Effector memory CD8-positive, alpha-beta T cell (primary cell): ENCODE data around the gene LRRC49.
"Not testable (repeated sequence)": the region's sequence is repeated elsewhere in the genome, so short reads cannot be mapped to it uniquely, and the experiment has no call there.

ENCODE experiments used
- ATAC-seq: fragments of 150-1000 bp; cut with Tn5 transposase; replicated peaks from 2 replicates; pipeline ENCODE4 v1.10.0; 2021; ENCODE audit warnings: mild to moderate bottlenecking, moderate library complexity
- DNase-seq, 3 experiments: peaks; one replicate each; pipeline ENCODE4 v3.0.0; 2021
- H3K27ac Mint-ChIP-seq, 2 donors: one replicate each; pipeline ENCODE4 v1.8.0; 2022; ENCODE audit warnings: mild to moderate bottlenecking in 2 of 2, mixed read lengths in 2 of 2, moderate library complexity in 2 of 2
- H3K27me3 Mint-ChIP-seq, 2 donors: one replicate each; pipeline ENCODE4 v1.8.0; 2022; ENCODE audit warnings: mixed read lengths in 2 of 2
- H3K36me3 Mint-ChIP-seq: one replicate; pipeline ENCODE4 v1.8.0; 2022; ENCODE audit warnings: mild to moderate bottlenecking, moderate library complexity, mixed read lengths; ENCODE audit not compliant: insufficient read depth
- H3K4me1 Mint-ChIP-seq, 2 donors: one replicate each; pipeline ENCODE4 v1.8.0; 2022; ENCODE audit warnings: low read depth in 2 of 2, mixed read lengths in 2 of 2
- H3K4me3 Mint-ChIP-seq, 2 donors: one replicate each; pipeline ENCODE4 v1.8.0; 2022; ENCODE audit warnings: mild to moderate bottlenecking in 2 of 2, mixed read lengths in 2 of 2, moderate library complexity in 2 of 2
- H3K9me3 Mint-ChIP-seq, 2 donors: one replicate each; pipeline ENCODE4 v1.8.0; 2022; ENCODE audit warnings: mixed read lengths in 2 of 2

LRRC49 gene

GRCh38 chr15:70917955-70918354, 25.3 kb downstream of the LRRC49 start:
- ATAC-seq = no peak

GRCh38 chr15:70920981-70921696, 28.5 kb downstream of the LRRC49 start:
- Mint-ChIP-seq H3K27me3 (peaks cover 26 to 50% of the 10 kb centered on the region in 2 donors), H3K36me3 (no peaks in the 10 kb centered on the region)

More at GRCh38 chr15:70917955-70918354, 25.3 kb downstream of the LRRC49 start:
- Mint-ChIP-seq H3K4me3 (no peak overlapping the region), H3K4me1 (no peaks in the 10 kb centered on the region), H3K9me3 (peaks cover 0 to 3% of the 10 kb centered on the region in 2 donors), H3K27ac (no peak overlapping the region), H3K27me3 (peaks cover 19 to 37% of the 10 kb centered on the region in 2 donors), H3K36me3 (no peaks in the 10 kb centered on the region)
- no peak for DNase-seq

GRCh38 chr15:70922119-70922518, 29.5 kb downstream of the LRRC49 start:
- peaks cover 0 to 3% of the 10 kb centered on the region in 2 donors for H3K9me3 Mint-ChIP-seq
- peaks cover 26 to 56% of the 10 kb centered on the region in 2 donors for H3K27me3 Mint-ChIP-seq
- H3K4me1 Mint-ChIP-seq = no peaks in the 10 kb centered on the region
- H3K27ac Mint-ChIP-seq = no peak overlapping the region
- H3K36me3 Mint-ChIP-seq = no peaks in the 10 kb centered on the region
- no peak for DNase-seq
- no peak for ATAC-seq
- H3K4me3 Mint-ChIP-seq = no peak overlapping the region

More at GRCh38 chr15:70920981-70921696, 28.5 kb downstream of the LRRC49 start:
- Mint-ChIP-seq H3K4me3 (no peak overlapping the region), H3K9me3 (peaks cover 0 to 3% of the 10 kb centered on the region in 2 donors), H3K27ac (no peak overlapping the region), H3K4me1 (no peaks in the 10 kb centered on the region)
- ATAC-seq = no peak
- DNase-seq = no peak

- no peak overlapping the region for H3K4me3 Mint-ChIP-seq
- no peaks in the 10 kb centered on the region for H3K4me1 Mint-ChIP-seq
- H3K27me3 Mint-ChIP-seq = peaks cover 26 to 57% of the 10 kb centered on the region in 2 donors
- H3K36me3 Mint-ChIP-seq = no peaks in the 10 kb centered on the region
- ATAC-seq (no peak), DNase-seq (no peak)
- peaks cover 0 to 3% of the 10 kb centered on the region in 2 donors for H3K9me3 Mint-ChIP-seq
- H3K27ac Mint-ChIP-seq = no peak overlapping the region
Observed at GRCh38 chr15:70923311-70924080, 30.9 kb downstream of the LRRC49 start.

GRCh38 chr15:70926914-70927313, 34.3 kb downstream of the LRRC49 start:
- not testable (repeated sequence) for H3K27ac Mint-ChIP-seq, H3K36me3 Mint-ChIP-seq, ATAC-seq, DNase-seq, H3K4me1 Mint-ChIP-seq, H3K9me3 Mint-ChIP-seq, H3K4me3 Mint-ChIP-seq
- H3K27me3 Mint-ChIP-seq = peaks cover 40 to 57% of the 10 kb centered on the region in 2 donors

GRCh38 chr15:70931821-70932220, 39.2 kb downstream of the LRRC49 start:
- no peaks in the 10 kb centered on the region for H3K36me3 Mint-ChIP-seq
- H3K27me3 Mint-ChIP-seq = peaks cover 31 to 52% of the 10 kb centered on the region in 2 donors
- no peaks in the 10 kb centered on the region for H3K9me3 Mint-ChIP-seq
- no peak for DNase-seq
- no peak overlapping the region for H3K4me3 Mint-ChIP-seq
- ATAC-seq = no peak
- no peaks in the 10 kb centered on the region for H3K4me1 Mint-ChIP-seq
- H3K27ac Mint-ChIP-seq = no peak overlapping the region

- no peak overlapping the region for H3K4me3 Mint-ChIP-seq
- ATAC-seq = no peak
Observed at GRCh38 chr15:70932397-70932796, 39.8 kb downstream of the LRRC49 start.

GRCh38 chr15:70933411-70933810, 40.8 kb downstream of the LRRC49 start:
- H3K36me3 Mint-ChIP-seq = no peaks in the 10 kb centered on the region
- H3K4me3 Mint-ChIP-seq = no peak overlapping the region
- H3K4me1 Mint-ChIP-seq = no peaks in the 10 kb centered on the region
- H3K27me3 Mint-ChIP-seq = peaks cover 31 to 44% of the 10 kb centered on the region in 2 donors
- no peak for ATAC-seq
- DNase-seq = no peak
- H3K27ac Mint-ChIP-seq = no peak overlapping the region
- H3K9me3 Mint-ChIP-seq = no peaks in the 10 kb centered on the region

More at GRCh38 chr15:70932397-70932796, 39.8 kb downstream of the LRRC49 start:
- Mint-ChIP-seq H3K27ac (no peak overlapping the region), H3K36me3 (no peaks in the 10 kb centered on the region), H3K27me3 (peaks cover 31 to 51% of the 10 kb centered on the region in 2 donors), H3K9me3 (no peaks in the 10 kb centered on the region), H3K4me1 (no peaks in the 10 kb centered on the region)
- DNase-seq = no peak

- no peak overlapping the region for H3K4me3 Mint-ChIP-seq
- no peak for DNase-seq
- peaks cover 14 to 24% of the 10 kb centered on the region in 2 donors for H3K27me3 Mint-ChIP-seq
- no peak for ATAC-seq
- no peaks in the 10 kb centered on the region for H3K9me3 Mint-ChIP-seq
- no peaks in the 10 kb centered on the region for H3K4me1 Mint-ChIP-seq
- H3K27ac Mint-ChIP-seq = no peak overlapping the region
- no peaks in the 10 kb centered on the region for H3K36me3 Mint-ChIP-seq
Observed at GRCh38 chr15:70935631-70936030, 43.0 kb downstream of the LRRC49 start.

GRCh38 chr15:70936326-70936725, 43.7 kb downstream of the LRRC49 start:
- H3K27me3 Mint-ChIP-seq = peaks cover 7 to 18% of the 10 kb centered on the region in 2 donors
- DNase-seq = no peak
- H3K36me3 Mint-ChIP-seq = no peaks in the 10 kb centered on the region
- no peak overlapping the region for H3K27ac Mint-ChIP-seq
- no peaks in the 10 kb centered on the region for H3K9me3 Mint-ChIP-seq
- no peaks in the 10 kb centered on the region for H3K4me1 Mint-ChIP-seq
- ATAC-seq = no peak
- H3K4me3 Mint-ChIP-seq = no peak overlapping the region

GRCh38 chr15:70943285-70943684, 50.7 kb downstream of the LRRC49 start:
- not testable (repeated sequence) for H3K4me1 Mint-ChIP-seq, H3K4me3 Mint-ChIP-seq, H3K9me3 Mint-ChIP-seq, ATAC-seq, DNase-seq, H3K27ac Mint-ChIP-seq, H3K36me3 Mint-ChIP-seq
- peaks cover 36 to 39% of the 10 kb centered on the region in 2 donors for H3K27me3 Mint-ChIP-seq

GRCh38 chr15:70947351-70948335, 55.0 kb downstream of the LRRC49 start:
- DNase-seq (no peak), ATAC-seq (no peak)
- Mint-ChIP-seq H3K4me3 (no peak overlapping the region), H3K36me3 (no peaks in the 10 kb centered on the region), H3K27ac (no peak overlapping the region), H3K27me3 (peaks cover 40 to 59% of the 10 kb centered on the region in 2 donors), H3K9me3 (no peaks in the 10 kb centered on the region), H3K4me1 (no peaks in the 10 kb centered on the region)

- Mint-ChIP-seq H3K27me3 (peaks cover 33 to 61% of the 10 kb centered on the region in 2 donors), H3K36me3 (no peaks in the 10 kb centered on the region), H3K4me1 (no peaks in the 10 kb centered on the region), H3K9me3 (no peaks in the 10 kb centered on the region), H3K27ac (no peak overlapping the region), H3K4me3 (no peak overlapping the region)
- DNase-seq (no peak), ATAC-seq (no peak)
Observed at GRCh38 chr15:70950953-70951352, 58.3 kb downstream of the LRRC49 start.
